GM21786 (cell line): Measurements from ENCODE around the gene GAS7.

Source experiments
- ATAC-seq: cut with Tn5 transposase; IDR thresholded peaks from one replicate; pipeline ENCODE4 v1.9.1; 2021; ENCODE audit not compliant: unreplicated experiment

The GAS7 gene

GRCh38 chr17:10053782-10054540 is 144.4 kb downstream of the GAS7 start:
- ATAC-seq, result no peak

- ATAC-seq, result peak; percentile 55
Observed at GRCh38 chr17:10052106-10052813, 146.1 kb downstream of the GAS7 start.

- no peak for ATAC-seq
Observed at GRCh38 chr17:10051112-10051511, 147.3 kb downstream of the GAS7 start.

- ATAC-seq, result no peak
Observed at GRCh38 chr17:10050597-10051101, 147.8 kb downstream of the GAS7 start.

- no peak for ATAC-seq
Observed at GRCh38 chr17:10048629-10049350, 149.6 kb downstream of the GAS7 start.

- peak; percentile 53 for ATAC-seq
Observed at GRCh38 chr17:10046786-10047785, 151.3 kb downstream of the GAS7 start.

- ATAC-seq, result no peak
Observed at GRCh38 chr17:10045871-10046658, 152.3 kb downstream of the GAS7 start.

- no peak for ATAC-seq
Observed at GRCh38 chr17:10042589-10043244, 155.7 kb downstream of the GAS7 start.

GRCh38 chr17:10041916-10042588 is 156.4 kb downstream of the GAS7 start:
- ATAC-seq, result peak; percentile 46

GRCh38 chr17:10041287-10041612 is 157.2 kb downstream of the GAS7 start:
- ATAC-seq, result no peak

GRCh38 chr17:10036511-10037061 is 161.8 kb downstream of the GAS7 start:
- ATAC-seq, result no peak

- ATAC-seq, result no peak
Observed at GRCh38 chr17:10035885-10036284, 162.5 kb downstream of the GAS7 start.

- no peak for ATAC-seq
Observed at GRCh38 chr17:10034719-10035475, 163.5 kb downstream of the GAS7 start.

GRCh38 chr17:10033959-10034358 is 164.4 kb downstream of the GAS7 start:
- ATAC-seq, result no peak

- ATAC-seq, result no peak
Observed at GRCh38 chr17:10033449-10033848, 165.0 kb downstream of the GAS7 start.

- ATAC-seq, result no peak
Observed at GRCh38 chr17:10032118-10032852, 166.1 kb downstream of the GAS7 start.

GRCh38 chr17:10031606-10032005 is 166.8 kb downstream of the GAS7 start:
- ATAC-seq, result no peak
